ENCODE data around the gene CLTRN. TPM values are rescaled to one million over a fixed set of nuclear protein-coding genes. Genes with fewer than 3 reads are reported as not detected.
A peak's percentile ranks its signal among the peaks of the same experiment; 100 is the strongest.

CLTRN gene
- total RNA-seq, 2 experiments from 2014 or later = 0.43 TPM; not detected in 1

GRCh38 chrX:15643786-15644559 lies 20.6 kb downstream of the CLTRN start:
- peak overlapping the region; percentile 19 for H3K4me3 Mint-ChIP-seq
- H3K4me1 Mint-ChIP-seq = peaks cover 5% of the 10 kb centered on the region
- H3K36me3 Mint-ChIP-seq = no peaks in the 10 kb centered on the region
- POLR2A ChIA-PET = no interaction called here
- H3K27ac Mint-ChIP-seq = no peak overlapping the region
- no peaks in the 10 kb centered on the region for H3K9me3 Mint-ChIP-seq
- ATAC-seq (ENCODE audit: low read depth) (no peak), DNase-seq (no peak)
- no peaks in the 10 kb centered on the region for H3K27me3 Mint-ChIP-seq

- Mint-ChIP-seq H3K4me1 (no peaks in the 10 kb centered on the region), H3K27me3 (no peaks in the 10 kb centered on the region), H3K36me3 (no peaks in the 10 kb centered on the region), H3K9me3 (no peaks in the 10 kb centered on the region), H3K27ac (no peak overlapping the region), H3K4me3 (no peak overlapping the region)
- no peak for ATAC-seq (ENCODE audit: low read depth)
- DNase-seq = no peak
- POLR2A ChIA-PET = no interaction called here
These were observed 33.0 kb downstream of the CLTRN start for GRCh38 chrX:15631637-15632036.

GRCh38 chrX:15623054-15623453 lies 41.6 kb downstream of the CLTRN start:
- DNase-seq = no peak
- H3K27ac Mint-ChIP-seq = no peak overlapping the region
- H3K27me3 Mint-ChIP-seq = peaks cover 3% of the 10 kb centered on the region
- H3K4me1 Mint-ChIP-seq = no peaks in the 10 kb centered on the region
- no peak overlapping the region for H3K4me3 Mint-ChIP-seq
- no peak for ATAC-seq (ENCODE audit: low read depth)
- no peaks in the 10 kb centered on the region for H3K9me3 Mint-ChIP-seq
- POLR2A ChIA-PET = no interaction called here
- no peaks in the 10 kb centered on the region for H3K36me3 Mint-ChIP-seq

- no peaks in the 10 kb centered on the region for H3K9me3 Mint-ChIP-seq
- H3K27ac Mint-ChIP-seq = no peak overlapping the region
- ATAC-seq (ENCODE audit: low read depth) = no peak
- no peak overlapping the region for H3K4me3 Mint-ChIP-seq
- POLR2A ChIA-PET = no interaction called here
- no peak for DNase-seq
- H3K27me3 Mint-ChIP-seq = peaks cover 5% of the 10 kb centered on the region
- H3K36me3 Mint-ChIP-seq = no peaks in the 10 kb centered on the region
- no peaks in the 10 kb centered on the region for H3K4me1 Mint-ChIP-seq
These were observed 45.4 kb downstream of the CLTRN start for GRCh38 chrX:15619053-15619755.

GRCh38 chrX:15617111-15617510 lies 47.5 kb downstream of the CLTRN start:
- Mint-ChIP-seq H3K27me3 (peaks cover 5% of the 10 kb centered on the region), H3K4me3 (no peak overlapping the region), H3K27ac (no peak overlapping the region), H3K36me3 (no peaks in the 10 kb centered on the region), H3K4me1 (no peaks in the 10 kb centered on the region), H3K9me3 (no peaks in the 10 kb centered on the region)
- POLR2A ChIA-PET = no interaction called here
- no peak for ATAC-seq (ENCODE audit: low read depth)
- DNase-seq = no peak

GRCh38 chrX:15616531-15616930 lies 48.1 kb downstream of the CLTRN start:
- DNase-seq = no peak
- Mint-ChIP-seq H3K4me1 (no peaks in the 10 kb centered on the region), H3K27me3 (peaks cover 5% of the 10 kb centered on the region), H3K9me3 (no peaks in the 10 kb centered on the region), H3K36me3 (no peaks in the 10 kb centered on the region), H3K4me3 (no peak overlapping the region), H3K27ac (no peak overlapping the region)
- ATAC-seq (ENCODE audit: low read depth) = no peak
- POLR2A ChIA-PET = no interaction called here

- no peak for DNase-seq
- Mint-ChIP-seq H3K4me3 (no peak overlapping the region), H3K9me3 (no peaks in the 10 kb centered on the region), H3K36me3 (no peaks in the 10 kb centered on the region), H3K27me3 (peaks cover 1% of the 10 kb centered on the region), H3K27ac (no peak overlapping the region), H3K4me1 (no peaks in the 10 kb centered on the region)
- POLR2A ChIA-PET = no interaction called here
- ATAC-seq (ENCODE audit: low read depth) = no peak
These were observed 57.5 kb downstream of the CLTRN start for GRCh38 chrX:15607067-15607466.

GRCh38 chrX:15606136-15606535 lies 58.5 kb downstream of the CLTRN start:
- no peaks in the 10 kb centered on the region for H3K9me3 Mint-ChIP-seq

GRCh38 chrX:15605226-15605625 lies 59.4 kb downstream of the CLTRN start:
- ATAC-seq (ENCODE audit: low read depth) = no peak
- Mint-ChIP-seq H3K9me3 (no peaks in the 10 kb centered on the region), H3K27ac (no peak overlapping the region), H3K36me3 (no peaks in the 10 kb centered on the region), H3K4me3 (no peak overlapping the region), H3K27me3 (peaks cover 1% of the 10 kb centered on the region), H3K4me1 (no peaks in the 10 kb centered on the region)
- no peak for DNase-seq
- POLR2A ChIA-PET = no interaction called here

More at GRCh38 chrX:15606136-15606535, 58.5 kb downstream of the CLTRN start:
- POLR2A ChIA-PET = no interaction called here
- Mint-ChIP-seq H3K4me3 (no peak overlapping the region), H3K27me3 (peaks cover 1% of the 10 kb centered on the region), H3K4me1 (no peaks in the 10 kb centered on the region), H3K36me3 (no peaks in the 10 kb centered on the region), H3K27ac (no peak overlapping the region)
- ATAC-seq (ENCODE audit: low read depth) (no peak), DNase-seq (no peak)

- POLR2A ChIA-PET = no interaction called here
These were observed 61.8 kb downstream of the CLTRN start for GRCh38 chrX:15602761-15603160.

GRCh38 chrX:15601932-15602331 lies 62.7 kb downstream of the CLTRN start:
- no peak for DNase-seq
- H3K9me3 Mint-ChIP-seq = no peaks in the 10 kb centered on the region
- H3K27ac Mint-ChIP-seq = no peak overlapping the region
- no peaks in the 10 kb centered on the region for H3K27me3 Mint-ChIP-seq
- no peak for ATAC-seq (ENCODE audit: low read depth)
- no peaks in the 10 kb centered on the region for H3K36me3 Mint-ChIP-seq
- no peaks in the 10 kb centered on the region for H3K4me1 Mint-ChIP-seq
- POLR2A ChIA-PET = no interaction called here
- no peak overlapping the region for H3K4me3 Mint-ChIP-seq

More at GRCh38 chrX:15602761-15603160, 61.8 kb downstream of the CLTRN start:
- H3K4me3 Mint-ChIP-seq = no peak overlapping the region
- H3K27me3 Mint-ChIP-seq = no peaks in the 10 kb centered on the region
- no peaks in the 10 kb centered on the region for H3K36me3 Mint-ChIP-seq
- no peaks in the 10 kb centered on the region for H3K9me3 Mint-ChIP-seq
- no peak for ATAC-seq (ENCODE audit: low read depth)
- DNase-seq = no peak
- no peak overlapping the region for H3K27ac Mint-ChIP-seq
- no peaks in the 10 kb centered on the region for H3K4me1 Mint-ChIP-seq

- POLR2A ChIA-PET = no interaction called here
- Mint-ChIP-seq H3K27me3 (no peaks in the 10 kb centered on the region), H3K9me3 (no peaks in the 10 kb centered on the region), H3K4me3 (no peak within 1 kb of the TSS), H3K27ac (no peak within 1 kb of the TSS), H3K4me1 (no peaks in the 10 kb centered on the region), H3K36me3 (no peaks in the 10 kb centered on the region)
- no peak for DNase-seq
- ATAC-seq (ENCODE audit: low read depth) = no peak
These were observed 63.9 kb downstream of the CLTRN start, which contains the start of gene ACE2 for GRCh38 chrX:15600745-15601144. ACE2 (minus strand) TSS chrX:15600960; CDS start chrX:15600911, 49 bp downstream.

- H3K4me3 Mint-ChIP-seq = no peak overlapping the region
- no peak for ATAC-seq (ENCODE audit: low read depth)
These were observed 64.6 kb downstream of the CLTRN start for GRCh38 chrX:15600049-15600448.

GRCh38 chrX:15599461-15599860 lies 65.1 kb downstream of the CLTRN start:
- no peak overlapping the region for H3K27ac Mint-ChIP-seq
- H3K36me3 Mint-ChIP-seq = no peaks in the 10 kb centered on the region
- no peak for DNase-seq
- POLR2A ChIA-PET = no interaction called here
- H3K27me3 Mint-ChIP-seq = no peaks in the 10 kb centered on the region
- H3K4me1 Mint-ChIP-seq = no peaks in the 10 kb centered on the region
- no peak overlapping the region for H3K4me3 Mint-ChIP-seq
- no peaks in the 10 kb centered on the region for H3K9me3 Mint-ChIP-seq
- no peak for ATAC-seq (ENCODE audit: low read depth)

More at GRCh38 chrX:15600049-15600448, 64.6 kb downstream of the CLTRN start:
- Mint-ChIP-seq H3K27ac (no peak overlapping the region), H3K4me1 (no peaks in the 10 kb centered on the region), H3K9me3 (no peaks in the 10 kb centered on the region), H3K27me3 (no peaks in the 10 kb centered on the region), H3K36me3 (no peaks in the 10 kb centered on the region)
- POLR2A ChIA-PET = no interaction called here
- DNase-seq = no peak

All from activated naive CD8-positive, alpha-beta T cell treated with anti-CD3 and anti-CD28 coated beads, Interleukin-2, amount 10 ng/mL, durations not matched to agents 7 days and 5 days (primary cell).